ENCODE data around the gene SYNE1.

- no peak for TF ChIP-seq POLR2A (IDR thresholded peaks at IDR 0.05)
- no peak for TF ChIP-seq CTCF (IDR thresholded peaks at IDR 0.05)
Observed at GRCh38 chr6:152588456-152588855, 48.7 kb downstream of the SYNE1 start.
